CD4-positive, alpha-beta T cell treated with Interleukin-10 for 1 hour (primary cell): ENCODE measurements around the gene ARHGAP26.
A peak's percentile ranks its signal among the peaks of the same experiment; 100 is the strongest.

Experiments
- DNase-seq: peaks from one replicate; pipeline ENCODE4 v3.0.0-alpha.2; 2020

ARHGAP26 gene

DNA sequence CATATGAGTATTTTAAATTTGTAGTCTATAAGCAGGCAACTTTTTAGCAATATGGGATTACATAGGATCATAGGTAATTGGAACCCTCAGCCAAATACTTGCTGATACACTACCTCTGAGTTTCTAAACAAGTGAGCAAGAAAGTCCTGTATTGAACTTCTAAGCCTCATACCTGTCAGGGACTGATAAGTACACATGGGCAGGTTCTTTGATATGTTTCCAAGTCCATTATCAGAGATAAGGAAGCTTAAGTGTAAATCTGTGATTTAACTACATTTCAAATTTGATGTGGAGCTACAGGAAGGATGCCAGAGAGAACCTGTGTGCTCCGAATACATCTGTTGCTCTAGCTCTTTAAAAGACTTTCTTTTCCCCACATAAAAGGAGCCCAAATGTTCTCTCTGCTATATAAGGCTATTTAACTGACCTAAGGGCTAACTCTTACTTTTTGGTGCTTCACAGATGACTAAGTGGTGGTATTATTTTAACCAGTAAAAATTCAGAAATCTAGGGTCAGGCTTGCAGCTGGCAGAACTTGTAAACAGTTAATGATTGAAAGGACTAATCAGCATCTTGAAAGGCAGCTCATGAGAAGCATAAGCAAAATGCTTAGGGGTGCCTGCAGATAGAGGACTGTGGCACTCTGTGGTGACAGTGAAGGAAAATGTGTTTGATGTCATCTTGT is 404.7 kb downstream of the ARHGAP26 start:
- DNase-seq, result no peak

DNA sequence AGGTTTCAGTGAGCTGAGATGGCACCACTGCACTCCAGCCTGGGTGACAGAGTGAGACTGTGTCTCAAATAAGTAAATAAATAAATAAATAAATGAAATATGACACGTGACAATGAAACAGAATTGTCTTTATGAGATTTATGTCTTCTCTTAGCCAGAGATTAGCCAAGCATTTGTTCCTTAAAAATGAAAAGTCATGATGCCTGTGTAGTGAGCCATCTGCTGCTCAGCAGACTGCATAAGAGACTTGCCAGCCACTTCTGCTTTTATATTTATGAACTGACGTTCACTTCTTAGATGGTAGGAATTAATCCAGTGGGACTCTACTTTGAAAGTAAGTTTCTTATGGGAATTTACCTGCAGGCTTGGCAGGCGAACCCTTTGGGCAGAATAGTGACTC is 405.9 kb downstream of the ARHGAP26 start:
- DNase-seq, result no peak

GRCh38 chr5:143177263-143177983 is 407.2 kb downstream of the ARHGAP26 start:
- no peak for DNase-seq

DNA sequence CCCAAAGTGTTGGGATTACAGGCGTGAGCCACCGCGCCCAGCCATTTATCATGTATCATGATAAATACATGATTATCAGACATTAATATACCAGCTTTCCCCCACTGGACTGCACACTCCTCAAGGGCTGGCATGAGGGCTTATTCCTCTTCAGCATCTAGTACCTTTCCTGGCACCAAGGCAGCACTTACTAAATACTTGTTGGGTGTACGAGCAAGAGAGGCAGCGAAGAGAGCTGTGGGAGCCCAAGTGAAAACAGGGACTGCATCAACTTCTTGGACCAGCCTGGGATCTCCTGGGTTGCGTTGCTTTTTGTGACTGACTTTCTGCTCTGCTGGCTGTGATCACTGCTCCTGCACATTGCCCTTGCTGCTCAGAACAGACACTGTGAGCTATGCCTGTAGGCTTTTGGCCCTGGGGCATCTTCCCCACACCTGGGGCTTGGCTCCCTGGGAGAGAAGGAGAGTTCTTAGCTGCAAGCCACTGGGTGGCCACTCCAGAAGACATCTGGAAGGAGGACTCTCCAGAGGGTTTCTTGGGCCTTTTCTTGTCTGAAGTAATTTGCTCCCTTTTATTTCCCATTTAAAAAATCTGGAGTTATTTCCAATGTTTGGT is 409.1 kb downstream of the ARHGAP26 start:
- no peak for DNase-seq

DNA sequence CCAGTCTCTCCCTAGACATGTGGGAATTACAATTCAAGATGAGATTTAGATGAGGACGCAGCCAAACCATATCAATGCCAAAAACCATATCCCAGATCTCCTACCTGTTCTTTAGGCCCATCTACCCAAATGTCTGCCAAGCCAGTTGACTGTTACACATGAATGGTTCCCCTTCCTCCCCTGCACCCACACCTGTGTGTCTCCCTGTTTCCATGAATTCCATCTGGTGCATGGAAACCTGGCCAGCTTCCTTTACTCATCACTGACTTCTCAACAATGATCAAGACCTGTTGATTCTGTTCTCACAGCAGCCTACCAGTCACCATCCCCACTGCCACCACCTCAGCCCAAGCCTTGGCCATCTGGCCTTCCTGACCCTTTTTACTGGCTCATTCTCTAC is 410.6 kb downstream of the ARHGAP26 start:
- no peak for DNase-seq

- DNase-seq, result no peak
Measured at GRCh38 chr5:143181173-143181572, 411.0 kb downstream of the ARHGAP26 start.

GRCh38 chr5:143182106-143182505 is 411.9 kb downstream of the ARHGAP26 start:
- DNase-seq, result no peak

DNA sequence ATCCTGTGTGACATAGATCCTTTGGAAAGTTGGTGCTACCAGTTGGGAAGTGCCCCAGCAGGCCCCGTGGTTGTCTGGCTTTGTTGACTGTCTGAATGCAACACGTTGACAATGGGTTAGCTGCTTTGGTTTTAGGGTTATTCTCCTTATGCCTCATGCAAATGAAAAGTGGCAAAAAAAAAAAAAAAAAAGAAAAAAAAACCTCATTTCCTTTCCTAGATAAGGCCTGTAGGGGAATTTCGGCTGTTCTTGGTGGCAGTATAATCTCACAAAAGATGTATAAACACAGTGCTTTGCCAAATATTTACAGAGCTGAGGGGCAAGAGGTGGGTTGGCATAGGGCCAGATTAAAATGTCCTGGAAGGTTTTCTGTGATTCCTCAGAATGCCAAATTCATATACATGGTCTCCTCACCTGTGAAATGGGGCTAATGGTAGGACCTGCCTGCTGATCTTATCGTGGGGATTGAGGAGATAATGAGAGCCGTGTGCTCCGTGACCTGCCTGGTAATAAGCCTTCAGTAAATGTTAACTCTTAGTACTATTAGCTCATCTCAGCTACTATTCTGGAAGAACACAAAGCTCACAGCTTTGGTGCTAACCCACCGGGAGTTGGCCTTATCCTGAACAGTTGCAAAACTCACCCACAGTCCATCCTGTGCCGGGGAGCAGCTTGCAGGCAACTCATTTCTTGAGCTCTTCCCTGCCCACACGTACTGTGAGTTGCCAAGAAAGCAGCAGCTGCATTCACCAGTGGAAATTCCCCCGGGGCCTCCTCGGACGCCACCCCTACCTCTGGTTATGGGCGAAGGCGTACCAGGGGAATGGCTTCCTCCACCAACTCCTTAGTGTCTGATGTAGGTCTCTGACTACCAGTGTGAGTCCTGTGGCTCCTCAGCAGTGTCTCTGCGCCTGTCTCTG is 413.0 kb downstream of the ARHGAP26 start:
- peak; percentile 41 for DNase-seq

GRCh38 chr5:143183989-143184388 is 413.8 kb downstream of the ARHGAP26 start:
- no peak for DNase-seq

- DNase-seq, result no peak
Measured at GRCh38 chr5:143186623-143187022, 416.4 kb downstream of the ARHGAP26 start.

DNA sequence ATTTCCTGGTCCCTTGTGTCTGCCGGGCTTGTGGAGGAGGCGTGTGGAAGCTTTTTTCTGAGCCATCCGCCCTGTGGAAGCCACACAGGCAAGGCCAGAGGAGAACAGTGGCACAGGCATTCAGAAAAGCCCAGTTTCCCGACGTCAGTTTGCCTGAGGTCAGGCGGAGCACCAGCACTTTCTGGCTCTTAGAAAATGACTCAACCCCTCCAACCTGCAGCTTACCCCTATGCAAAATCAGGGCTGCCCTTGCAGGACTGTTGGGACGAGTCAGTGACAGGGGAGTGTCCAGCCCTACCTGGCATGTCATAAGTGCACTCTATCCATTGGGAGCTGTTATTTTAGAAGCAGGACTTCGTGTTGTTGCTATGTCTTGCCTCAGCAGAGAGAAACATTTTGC is 417.3 kb downstream of the ARHGAP26 start:
- no peak for DNase-seq

DNA sequence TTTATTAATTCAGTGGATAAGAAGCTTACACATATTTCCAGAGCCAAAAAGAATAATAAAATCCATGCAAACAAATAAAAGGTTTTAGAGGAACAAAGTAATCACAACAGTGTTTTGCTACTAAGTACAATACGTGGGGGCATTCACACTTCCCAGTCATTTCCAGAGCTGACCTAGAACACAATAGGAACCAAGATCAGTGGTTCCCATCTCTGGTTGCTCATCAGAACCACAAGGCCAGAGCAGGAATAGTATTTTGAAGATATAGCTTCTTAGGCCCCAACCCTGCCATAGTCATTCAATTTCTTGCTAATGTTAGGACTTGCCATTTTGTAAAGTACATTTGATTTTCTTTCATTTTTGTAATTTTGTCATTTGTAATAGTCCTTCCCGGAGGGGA is 417.9 kb downstream of the ARHGAP26 start:
- DNase-seq, result no peak

GRCh38 chr5:143188692-143189091 is 418.5 kb downstream of the ARHGAP26 start:
- DNase-seq, result no peak

- no peak for DNase-seq
Measured at GRCh38 chr5:143190260-143190810, 420.2 kb downstream of the ARHGAP26 start.

DNA sequence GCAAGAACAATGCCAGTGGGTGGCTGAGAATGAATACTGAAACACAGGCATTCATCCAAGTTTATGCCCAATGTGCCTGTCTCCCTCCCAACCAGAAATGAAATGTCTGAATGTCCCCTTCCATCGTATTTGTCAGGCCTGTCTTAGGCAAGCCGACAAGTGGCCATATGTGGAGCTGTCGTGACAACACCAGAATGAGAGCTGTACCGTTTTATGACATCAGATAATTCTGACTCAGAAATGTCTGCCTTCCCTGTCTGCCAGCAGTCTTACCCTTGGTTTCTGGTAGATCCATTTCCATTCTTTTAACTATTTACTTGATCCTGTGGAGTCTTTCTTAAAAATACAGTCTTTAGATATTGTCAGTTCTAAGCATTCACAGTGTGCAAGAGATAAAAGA is 421.5 kb downstream of the ARHGAP26 start:
- no peak for DNase-seq

- no peak for DNase-seq
Measured at GRCh38 chr5:143192191-143192900, 422.2 kb downstream of the ARHGAP26 start.

- no peak for DNase-seq
Measured at GRCh38 chr5:143194206-143194605, 424.0 kb downstream of the ARHGAP26 start.

DNA sequence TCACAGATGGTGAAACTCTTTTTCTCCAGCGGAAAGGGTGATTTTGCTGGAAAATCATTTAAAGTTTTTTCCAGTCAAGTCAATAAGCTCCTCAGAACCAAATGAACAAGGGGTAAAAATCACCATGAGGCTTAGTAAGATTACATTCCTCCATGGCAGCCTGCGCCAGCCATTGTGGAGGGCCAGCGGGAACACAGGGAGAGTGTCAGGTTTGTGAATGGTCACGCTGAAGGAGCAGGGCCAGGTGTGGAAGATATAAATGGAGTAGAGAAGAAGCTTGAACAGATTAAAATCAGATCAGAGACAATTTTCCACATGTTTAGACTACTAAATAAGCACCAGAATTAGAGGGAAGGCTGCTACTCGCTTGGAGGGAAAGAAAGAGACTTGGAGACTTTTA is 424.5 kb downstream of the ARHGAP26 start:
- DNase-seq, result no peak

DNA sequence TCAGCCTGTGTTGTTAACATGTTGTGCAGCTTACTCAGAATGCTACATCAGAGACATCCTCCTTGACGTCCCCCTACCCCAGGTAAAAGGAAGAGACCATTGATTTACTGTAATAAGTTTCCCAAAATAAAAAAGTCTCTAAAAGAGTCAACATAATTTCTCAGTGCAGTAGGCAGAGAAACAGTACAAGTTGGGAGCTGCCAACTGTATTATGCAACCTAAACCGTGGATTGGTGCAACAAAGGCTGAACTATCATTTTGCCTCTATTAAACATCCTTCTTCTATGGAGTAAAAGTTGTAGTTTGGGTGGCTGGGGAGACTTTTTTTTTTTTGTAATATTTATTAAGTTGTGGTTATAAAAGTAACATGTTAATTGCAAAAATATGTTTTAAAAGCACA is 425.3 kb downstream of the ARHGAP26 start:
- DNase-seq, result no peak

DNA sequence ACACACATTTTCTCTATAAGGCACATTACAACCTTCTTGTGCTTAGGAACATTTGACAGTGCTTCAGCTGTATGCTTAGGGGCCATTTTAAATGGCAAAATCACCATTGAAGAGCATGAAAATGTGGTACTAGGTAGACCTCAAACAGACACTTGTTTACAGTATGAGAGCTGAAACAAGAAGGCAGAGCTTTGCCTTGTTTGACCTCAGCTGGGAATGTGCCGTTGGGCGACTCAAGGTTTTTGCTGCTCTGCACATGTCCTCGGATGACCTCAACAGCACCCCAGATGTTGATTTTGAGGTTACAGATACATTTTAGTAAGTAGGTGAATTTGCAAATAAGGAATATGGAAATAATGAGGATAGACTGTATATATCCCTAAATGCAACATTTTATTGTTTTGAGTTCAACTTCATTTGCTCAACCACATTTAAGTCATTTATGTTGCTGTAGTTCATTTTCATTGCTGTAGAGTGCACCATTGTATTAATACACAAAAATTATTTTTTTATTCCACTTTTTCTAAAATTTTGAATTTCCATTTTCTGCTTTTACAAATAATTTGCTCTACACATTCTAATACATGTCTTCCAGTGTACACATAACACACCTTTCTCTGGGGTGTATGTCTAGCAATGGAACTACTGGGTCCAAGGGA is 426.6 kb downstream of the ARHGAP26 start:
- DNase-seq, result no peak

DNA sequence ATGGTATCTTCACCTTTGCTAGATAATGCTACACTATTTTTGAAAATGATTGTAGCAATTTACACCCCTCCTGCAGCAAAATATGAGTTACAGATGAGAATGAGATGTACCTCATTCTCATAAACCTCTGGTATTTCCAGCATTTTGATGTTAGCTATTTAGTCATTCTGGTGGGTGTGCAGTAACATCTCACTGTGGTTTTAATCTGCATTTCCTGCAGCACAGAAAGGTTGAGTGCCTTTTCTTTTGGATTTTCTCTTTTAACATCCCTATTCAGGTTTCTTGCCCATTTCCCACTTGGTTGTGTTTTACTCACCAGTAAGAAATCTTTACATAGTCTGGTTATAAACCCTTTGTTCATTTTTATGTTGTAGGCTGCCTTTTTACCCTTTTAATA is 427.1 kb downstream of the ARHGAP26 start:
- no peak for DNase-seq

- no peak for DNase-seq
Measured at GRCh38 chr5:143198332-143198731, 428.2 kb downstream of the ARHGAP26 start.
